GM21390 (cell line): ENCODE results near the gene ELOVL6.
"Not testable (repeated sequence)": the region's sequence is repeated elsewhere in the genome, so short reads cannot be mapped to it uniquely, and the experiment has no call there.

Experiments used
- ATAC-seq: cut with Tn5 transposase; IDR thresholded peaks from one replicate; pipeline ENCODE4 v1.9.1; 2021; ENCODE audit not compliant: unreplicated experiment

Gene ELOVL6

DNA sequence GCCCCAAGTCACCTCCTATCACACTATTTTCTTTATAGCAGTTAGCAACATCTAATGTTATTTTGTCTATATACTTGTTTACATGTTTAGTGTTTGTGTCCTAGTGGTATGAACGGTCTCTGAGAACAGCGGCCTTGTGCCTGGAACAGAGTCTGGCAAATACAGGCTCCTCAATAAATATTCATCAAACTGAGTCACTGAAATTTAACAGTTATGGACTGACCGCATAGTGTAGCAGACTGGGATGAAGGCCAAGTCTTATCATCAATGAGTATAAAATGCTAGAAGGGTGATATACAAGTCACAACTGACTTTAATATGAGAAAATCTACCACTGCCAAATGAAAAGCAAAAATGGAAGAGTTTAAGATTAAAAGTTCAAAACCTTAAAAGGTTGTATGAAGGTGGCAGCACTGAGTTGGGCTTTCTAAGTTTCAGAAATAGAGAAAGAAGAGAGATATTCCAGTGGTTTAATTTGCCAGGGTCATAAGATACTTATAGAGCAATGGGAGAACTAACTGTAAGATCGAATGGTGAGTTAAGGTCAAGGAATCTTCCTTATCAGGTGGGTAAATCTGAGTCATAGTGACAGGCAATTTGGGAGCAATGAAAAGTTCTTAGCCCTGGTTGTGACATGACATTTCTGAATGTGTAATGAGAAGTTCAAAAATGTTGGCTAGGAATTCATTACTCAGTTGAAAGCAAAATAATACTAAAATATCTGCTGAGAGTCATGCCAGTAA, 34.9 kb downstream of the ELOVL6 start:
- ATAC-seq, result no peak

DNA sequence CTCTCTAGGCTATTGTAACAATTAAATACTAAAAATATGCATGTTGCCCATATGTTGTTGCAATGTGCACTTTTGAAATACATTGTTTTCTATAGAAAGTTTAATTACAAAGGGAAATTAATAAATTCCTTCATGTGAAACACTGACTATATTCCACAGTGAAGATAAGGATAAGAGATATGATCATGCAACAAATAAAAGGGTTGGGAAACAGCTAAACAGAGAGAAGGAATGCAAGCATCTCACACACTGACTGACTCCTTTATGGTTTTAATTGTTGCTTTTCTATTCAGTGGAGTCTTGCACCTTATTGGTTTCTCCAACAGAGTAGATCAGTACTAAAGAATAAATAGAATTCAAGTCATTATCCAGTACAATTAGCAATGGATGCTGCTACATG, 37.8 kb downstream of the ELOVL6 start:
- no peak for ATAC-seq

DNA sequence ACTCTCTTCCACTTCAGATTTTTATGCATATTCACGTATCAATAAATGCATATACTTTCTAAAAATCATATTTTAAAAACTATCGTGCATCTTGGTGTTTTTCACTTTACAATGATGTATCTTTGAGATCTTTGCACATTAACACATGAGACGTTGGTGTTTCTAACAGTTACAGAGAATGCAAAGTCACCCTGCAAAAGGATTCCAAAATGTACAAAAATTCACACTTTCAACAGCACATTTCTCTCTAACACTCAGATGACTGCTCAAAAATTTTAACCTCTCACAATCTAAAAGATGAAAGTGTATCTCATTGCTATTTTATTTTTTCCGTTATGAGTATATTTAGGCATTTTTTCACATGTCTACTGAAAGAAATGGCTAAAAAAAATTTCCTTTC, 38.9 kb downstream of the ELOVL6 start:
- no peak for ATAC-seq

DNA sequence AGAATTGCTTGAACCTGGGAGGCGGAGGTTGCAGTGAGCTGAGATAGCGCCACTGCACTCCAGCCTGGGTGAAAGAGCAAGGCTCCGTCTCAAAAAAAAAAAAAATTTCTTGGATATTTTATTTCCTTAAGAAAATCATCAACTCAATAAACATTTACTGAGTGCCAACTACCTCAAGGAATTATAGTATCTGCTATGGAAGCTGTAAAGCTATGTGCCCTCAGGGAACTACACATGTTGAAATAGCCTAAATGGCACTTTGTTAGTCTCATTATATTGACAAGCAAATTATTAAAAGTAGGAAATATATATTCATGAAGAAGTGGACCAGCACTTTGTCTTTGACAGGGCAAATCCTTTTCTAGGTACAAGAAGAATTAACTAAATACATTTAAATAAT, 40.8 kb downstream of the ELOVL6 start:
- no peak for ATAC-seq

DNA sequence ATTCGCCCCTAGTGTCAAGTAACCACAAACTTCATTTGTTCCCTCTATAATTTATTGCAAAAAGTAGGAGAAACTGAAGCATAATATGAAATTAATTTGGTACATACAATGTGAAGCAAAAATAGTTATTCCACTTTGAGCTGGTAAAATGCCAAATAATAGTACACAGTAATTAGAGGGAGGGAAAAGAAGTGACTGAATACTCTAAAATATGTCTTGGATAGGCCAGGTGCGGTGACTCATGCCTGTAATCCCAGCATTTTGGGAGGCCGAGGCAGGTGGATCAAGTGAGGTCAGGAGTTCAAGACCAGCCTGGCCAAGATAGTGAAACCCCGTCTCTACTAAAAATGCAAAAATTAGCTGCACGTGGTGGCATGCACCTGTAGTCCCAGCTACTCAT, 41.2 kb downstream of the ELOVL6 start:
- ATAC-seq, result not testable (repeated sequence)

DNA sequence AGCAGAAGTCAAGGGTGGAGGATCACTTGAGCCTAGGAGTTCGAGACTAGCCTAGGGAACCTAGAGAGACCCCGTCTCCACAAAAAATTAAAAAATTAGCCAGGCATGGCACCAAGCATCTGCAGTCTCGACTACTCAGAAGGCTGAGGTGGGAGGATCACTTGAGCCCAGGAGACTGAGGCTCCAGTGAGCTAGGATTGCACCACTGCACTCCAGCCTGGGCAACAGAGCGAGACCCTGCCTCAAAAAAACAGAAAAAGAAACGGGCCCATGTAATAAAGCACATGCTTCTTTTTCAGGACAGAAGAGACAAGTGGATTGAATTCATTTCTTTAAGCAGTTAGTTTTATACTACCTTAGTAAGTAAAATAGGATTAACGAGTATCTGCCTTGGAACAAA, 42.0 kb downstream of the ELOVL6 start:
- no peak for ATAC-seq

DNA sequence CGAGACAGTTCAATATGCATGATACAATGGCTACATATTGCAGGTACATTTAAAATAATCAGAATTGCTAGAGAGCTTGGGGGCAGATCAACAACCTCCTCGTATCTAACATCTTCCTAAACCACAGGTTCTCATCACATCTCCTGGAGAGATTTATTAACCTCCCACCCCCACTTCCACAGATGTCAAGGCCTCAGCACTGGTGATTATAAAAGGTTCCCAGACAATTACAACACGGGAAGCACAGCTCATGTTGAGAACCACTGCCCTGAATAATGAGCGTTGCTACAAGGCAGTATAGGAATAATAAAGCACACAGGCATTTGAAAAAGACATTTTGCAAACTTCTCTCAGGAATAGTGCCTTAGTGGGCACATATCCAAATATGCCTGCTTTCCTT, 42.8 kb downstream of the ELOVL6 start:
- no peak for ATAC-seq

DNA sequence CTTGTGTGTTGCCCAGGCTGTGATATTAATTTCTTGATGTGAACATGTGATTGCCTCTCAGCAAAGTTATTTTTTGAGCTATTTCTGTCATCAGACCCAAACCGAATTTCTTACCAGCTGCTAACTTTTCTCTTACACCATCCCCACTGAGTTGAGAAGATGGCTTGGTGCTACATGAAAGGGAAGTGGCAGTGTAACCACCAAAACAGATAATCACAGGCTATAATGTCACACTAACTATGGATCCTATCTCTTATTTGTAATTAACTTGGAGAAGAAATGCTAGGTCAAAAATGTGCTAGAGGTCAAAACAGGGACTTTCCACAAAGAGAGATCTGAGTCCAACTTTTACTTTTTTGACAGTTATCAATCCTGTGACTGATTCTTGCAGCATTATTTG, 43.8 kb downstream of the ELOVL6 start:
- no peak for ATAC-seq

DNA sequence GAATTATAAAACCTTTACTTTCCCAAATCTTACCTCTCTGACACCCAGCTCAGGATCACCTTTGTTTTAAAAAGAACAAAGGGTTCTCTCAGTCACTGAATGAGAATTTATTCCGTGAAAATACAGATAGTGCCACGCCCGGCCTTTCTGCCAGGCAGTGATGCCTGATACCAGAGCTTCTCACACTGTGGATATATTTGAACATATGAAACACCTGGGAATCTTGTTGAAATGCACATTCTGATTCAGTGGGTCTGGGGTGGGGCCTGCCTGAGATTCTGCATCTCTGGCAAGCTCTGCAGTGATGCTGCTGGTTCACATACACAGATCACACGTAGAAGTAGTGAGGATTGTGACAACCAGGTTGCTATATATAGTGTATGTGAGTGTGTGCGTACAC, 46.0 kb downstream of the ELOVL6 start:
- no peak for ATAC-seq

DNA sequence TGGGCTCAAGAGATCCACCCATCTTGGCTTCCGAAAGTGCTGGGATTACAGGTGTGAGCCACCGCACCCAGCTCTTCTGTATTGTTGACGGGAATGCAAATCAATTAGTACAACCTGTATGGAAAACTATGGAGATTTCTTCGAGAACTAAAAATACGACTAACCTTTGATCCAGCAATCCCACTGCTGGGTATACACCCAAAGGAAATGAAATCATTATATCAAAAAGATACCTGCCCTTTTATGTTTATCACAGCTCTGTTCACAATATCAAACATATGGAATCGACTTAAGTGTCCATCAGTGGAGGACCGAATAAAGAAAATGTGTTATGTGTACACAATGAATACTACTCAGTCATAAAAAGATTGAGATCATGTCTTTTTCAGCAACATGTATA, 49.3 kb downstream of the ELOVL6 start:
- no peak for ATAC-seq

DNA sequence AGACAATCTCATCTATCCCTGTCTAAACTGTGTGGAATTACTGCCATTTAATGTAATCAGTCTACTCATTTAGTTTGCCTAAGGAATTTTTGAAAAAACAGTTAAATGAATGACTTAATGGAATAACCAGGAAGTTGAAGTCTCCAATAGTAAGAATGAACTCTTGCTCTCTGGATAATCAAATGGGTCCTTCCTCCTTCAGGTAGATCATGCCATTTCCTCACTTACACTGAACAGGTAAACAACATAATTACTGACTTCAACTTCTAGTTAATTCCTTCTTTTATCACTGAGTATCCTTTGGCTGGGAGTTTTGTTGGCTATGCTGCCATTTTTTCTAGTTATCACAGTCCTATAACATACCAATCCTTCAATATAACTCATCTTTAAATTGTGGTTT, 56.0 kb downstream of the ELOVL6 start:
- ATAC-seq, result no peak

DNA sequence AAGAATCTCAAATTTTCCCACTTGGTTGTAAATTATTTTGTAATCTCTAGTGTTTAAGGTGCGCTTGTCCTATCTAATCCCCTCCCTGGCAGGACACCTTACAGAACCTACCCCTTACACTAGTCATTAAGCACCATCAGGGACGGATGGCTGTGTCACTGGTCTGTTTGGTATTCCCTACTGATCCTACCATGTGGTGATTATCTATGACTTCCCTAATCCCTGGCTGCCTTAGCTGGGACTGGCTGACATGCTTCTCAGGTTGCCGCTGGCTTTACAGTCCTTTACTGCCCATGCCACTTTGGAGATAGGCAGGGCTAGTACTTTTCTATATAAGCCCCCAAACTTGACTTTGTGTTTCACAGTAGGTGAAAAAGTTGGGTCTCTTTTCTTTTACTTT, 58.6 kb downstream of the ELOVL6 start:
- no peak for ATAC-seq

DNA sequence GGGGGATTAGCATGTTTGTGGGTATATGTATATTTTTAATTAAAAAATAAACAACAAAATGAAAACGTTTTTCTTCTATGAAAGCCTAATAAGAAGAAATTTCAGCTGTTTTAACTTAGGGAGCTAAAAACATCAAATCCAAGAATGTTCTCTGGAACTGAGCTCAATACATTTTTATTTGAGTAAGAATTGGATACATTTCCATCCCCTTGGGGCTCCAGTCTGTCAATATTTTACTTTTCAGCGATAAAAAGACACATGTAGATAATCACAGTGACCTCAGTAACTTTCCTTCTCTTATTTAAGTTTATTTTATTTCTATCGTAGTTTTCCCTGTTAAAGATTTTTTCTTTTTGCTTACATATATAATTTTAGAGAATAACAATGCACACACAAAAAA, 59.3 kb downstream of the ELOVL6 start:
- ATAC-seq, result no peak

DNA sequence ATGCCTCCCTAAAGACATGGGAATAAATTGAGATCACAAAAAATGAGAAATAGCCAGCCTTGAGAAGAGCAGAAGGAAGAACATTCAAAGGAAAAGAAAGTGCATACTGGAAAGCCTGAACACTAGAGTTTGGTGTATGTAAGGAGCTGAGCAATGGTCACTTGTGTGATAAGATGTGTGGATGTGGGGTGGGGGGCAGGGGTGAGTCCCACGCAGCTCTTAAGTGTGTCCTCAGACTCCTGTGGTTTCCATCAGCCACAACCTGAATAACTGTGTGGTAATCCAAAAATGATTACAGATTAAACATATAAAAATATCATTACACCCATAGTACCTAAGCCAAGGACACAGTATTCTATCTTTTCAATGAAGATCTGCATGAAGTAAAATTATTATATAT, 59.9 kb downstream of the ELOVL6 start:
- no peak for ATAC-seq

DNA sequence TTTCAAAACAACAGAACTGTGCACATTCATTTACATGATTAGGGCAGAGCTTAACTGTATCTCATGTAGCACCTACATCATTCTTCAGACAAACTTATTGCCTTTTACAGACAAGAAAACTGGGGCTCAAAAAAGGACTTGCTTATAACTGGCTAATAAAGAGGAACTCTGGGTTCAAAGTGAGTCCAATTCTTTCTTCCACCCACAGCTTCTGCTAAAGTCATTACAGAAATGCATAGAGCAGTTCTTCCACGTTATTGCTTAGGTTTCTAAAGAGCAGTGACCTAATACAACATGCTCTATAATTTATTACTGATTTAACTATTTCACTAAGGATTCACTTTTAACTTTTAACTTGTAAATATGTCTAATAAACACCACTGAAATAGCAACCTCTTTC, 60.6 kb downstream of the ELOVL6 start:
- ATAC-seq, result no peak

DNA sequence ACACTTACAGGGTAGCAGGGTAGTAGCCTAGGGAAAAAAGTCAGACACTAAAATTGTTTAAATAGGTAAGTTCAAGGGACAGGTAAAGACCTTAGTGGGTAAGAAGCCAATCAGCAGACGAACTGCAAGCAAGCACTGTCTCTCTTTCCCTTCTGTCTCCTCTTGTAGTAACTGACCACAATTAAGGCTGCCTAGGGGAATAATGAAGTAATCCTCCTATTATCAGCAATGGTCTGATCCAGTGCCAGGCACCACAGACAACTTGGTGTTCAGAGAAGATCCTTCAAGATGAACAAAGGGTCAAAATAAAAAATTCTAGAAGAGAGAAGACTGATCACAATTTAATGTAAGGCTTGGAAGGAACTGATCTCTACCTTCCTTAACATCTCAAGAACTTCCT, 62.9 kb downstream of the ELOVL6 start:
- ATAC-seq, result no peak

DNA sequence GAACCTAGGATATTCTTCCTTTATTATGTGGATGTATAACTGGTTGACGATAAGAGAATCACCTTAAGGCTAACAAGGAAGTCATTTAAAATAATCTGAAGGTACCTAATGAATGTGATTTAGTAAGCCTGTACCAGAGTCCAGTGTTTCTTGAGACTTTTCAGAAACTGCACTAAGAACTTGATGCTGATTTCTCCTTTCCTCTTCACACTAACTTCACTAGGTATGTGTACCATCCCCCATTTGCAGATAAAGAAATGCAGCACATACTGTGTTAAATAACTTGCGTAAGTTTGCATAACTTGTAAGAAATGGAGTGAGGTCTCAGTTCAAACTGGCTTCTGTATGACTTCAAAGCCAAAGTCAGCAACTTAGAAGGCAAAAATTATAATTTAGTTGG, 63.3 kb downstream of the ELOVL6 start:
- no peak for ATAC-seq

DNA sequence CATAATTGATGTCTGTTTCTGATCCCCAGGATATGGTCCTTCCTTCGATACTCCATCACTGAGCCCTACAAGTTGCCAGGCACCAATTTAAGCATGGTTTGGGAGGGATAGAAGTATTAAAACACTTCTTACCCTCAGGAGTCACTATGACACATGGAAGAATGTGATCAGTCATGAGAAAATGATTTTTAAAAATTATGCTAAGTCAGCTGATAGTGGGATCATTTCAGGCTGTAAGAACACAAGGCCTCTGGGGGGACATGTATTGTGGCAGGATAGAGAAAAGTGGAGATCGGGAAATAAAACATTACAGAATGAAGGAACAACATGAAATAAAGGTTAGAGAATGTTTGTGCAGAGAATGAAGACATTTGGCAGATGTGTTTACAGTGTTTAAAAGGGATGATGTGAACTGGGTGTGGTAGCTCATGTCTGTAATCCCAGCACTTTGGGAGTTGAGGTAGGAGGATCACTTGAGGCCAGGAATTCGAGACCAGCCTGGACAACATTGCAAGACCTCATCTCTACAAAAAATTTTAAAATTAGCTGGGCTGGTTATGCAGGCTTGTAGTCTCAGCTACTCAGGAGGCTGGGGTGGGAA, 64.0 kb downstream of the ELOVL6 start:
- no peak for ATAC-seq

DNA sequence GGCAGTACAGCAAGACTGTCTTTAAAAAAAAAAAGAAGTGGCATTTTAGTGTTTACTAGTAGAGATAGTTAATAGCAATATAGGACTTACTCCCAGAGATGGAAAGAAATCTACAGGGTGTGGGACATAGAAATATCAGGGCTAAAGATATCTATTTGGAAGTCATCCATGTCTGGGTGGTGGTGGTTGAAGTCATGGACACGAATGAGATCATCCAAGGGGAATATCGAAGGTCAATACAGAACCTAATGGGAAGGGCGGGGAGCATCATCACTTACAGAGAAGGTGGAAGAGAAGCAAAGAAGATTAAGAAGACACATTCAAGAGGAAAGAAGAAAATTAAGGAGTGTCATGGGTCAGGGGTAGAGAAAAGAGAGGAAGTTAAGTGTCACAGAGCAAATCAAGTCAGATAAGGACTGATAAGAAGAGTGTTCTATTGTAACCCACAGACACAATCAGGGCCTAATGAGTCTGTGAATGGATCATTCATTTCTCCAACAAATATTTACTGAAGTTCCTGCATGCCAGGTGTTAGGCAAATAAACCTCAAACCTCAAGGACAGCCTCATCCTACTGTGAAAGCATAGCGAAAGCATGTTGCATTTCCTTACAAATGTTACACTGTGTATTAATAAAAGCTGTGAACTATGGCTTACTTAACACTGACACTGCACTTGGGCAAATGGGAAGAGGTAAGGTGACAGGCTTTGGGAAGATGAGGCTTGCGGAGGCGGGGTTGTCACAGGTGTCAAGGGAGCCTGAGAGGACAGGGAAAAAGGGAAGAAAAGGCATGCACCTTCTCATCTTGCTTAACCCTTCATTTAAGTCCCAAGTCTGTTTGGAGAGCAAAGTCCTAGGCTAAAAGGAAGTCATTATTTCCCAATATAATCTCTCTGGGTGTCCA, 65.3 kb downstream of the ELOVL6 start:
- no peak for ATAC-seq

DNA sequence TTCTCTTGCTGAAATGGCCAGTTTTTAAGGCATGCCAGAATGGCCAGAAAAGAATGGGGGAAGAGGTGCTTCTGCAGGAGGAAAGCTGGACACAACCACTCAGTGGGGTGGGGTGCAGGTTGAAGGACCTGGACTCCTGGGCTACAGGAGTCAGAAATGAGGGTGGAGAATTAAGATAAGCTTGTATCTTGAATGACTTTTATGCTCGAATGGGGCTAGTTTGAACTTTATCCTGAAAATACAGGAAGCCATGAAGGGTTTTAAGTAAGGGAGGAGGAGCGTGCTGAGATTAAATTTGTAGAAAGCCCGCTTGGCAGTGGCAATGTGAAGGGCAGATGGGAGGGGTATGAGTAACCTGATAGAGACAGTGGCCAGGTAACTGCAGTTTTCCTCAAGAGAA, 66.5 kb downstream of the ELOVL6 start:
- no peak for ATAC-seq

DNA sequence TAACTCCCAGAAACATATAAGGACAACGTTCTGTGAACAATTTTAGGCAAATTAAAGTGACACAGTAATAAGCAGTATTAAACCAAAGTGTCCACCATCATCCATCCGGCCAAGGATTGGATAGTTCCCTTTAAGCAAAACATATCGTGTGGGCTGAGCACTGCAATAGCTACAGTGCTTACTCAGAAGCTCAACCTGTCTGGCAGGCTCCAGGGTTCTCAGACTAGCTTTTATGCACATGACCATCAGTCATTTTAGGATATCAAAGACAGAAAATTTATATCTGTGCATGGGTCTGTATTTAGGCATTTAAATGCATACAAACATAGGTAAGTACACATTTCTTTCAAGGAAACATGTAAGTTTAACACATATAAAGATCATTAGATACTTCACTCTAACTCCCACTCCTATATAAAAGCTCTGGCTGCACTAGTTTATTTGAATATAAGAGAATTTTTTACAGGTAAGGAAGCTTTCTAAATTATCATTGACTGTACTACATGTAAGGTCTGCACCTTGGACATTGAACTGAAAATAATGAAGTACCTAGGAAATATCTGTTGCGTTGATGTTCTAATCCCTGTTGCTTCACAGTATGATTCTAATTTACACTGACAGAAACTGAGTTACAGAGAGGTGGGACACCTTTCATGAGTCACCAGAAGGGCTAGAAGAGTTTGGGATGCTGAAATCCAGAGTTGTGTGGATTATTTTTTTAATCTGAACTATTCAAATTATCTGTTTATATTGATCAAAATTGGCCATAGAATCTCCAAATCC, 67.6 kb downstream of the ELOVL6 start:
- no peak for ATAC-seq
